ENCODE measurements around the gene ESCO1.

Gene ESCO1

GRCh38 chr18:21484851-21485636 lies 115.5 kb downstream of the ESCO1 start:
- DNase-seq: no peak

DNA sequence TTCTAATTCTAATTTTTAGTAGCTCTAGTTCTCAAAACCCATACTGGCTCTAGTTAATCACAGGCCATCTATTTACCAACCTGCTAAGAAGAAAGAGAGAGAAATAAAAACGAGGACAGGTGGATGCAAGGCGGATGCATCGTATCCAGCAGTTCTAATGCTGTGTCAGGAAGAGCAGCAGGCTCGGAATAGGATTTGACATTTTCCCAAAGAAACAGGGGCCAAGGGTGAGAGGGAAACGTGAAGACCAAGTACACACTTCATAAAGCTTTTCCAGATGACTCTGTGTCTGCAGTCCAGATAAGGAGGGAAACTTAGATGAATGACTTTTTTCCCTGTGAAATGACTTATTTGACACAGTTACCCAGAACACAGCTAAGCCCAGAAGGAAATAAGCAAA lies 117.5 kb downstream of the ESCO1 start:
- DNase-seq: no peak

GRCh38 chr18:21481739-21482138 lies 118.8 kb downstream of the ESCO1 start:
- no peak for DNase-seq

GRCh38 chr18:21479721-21480120 lies 120.8 kb downstream of the ESCO1 start:
- no peak for DNase-seq
